ENCODE measurements around the gene PACSIN1.
A peak's percentile ranks its signal among the peaks of the same experiment; 100 is the strongest.

PACSIN1 gene, protein sequence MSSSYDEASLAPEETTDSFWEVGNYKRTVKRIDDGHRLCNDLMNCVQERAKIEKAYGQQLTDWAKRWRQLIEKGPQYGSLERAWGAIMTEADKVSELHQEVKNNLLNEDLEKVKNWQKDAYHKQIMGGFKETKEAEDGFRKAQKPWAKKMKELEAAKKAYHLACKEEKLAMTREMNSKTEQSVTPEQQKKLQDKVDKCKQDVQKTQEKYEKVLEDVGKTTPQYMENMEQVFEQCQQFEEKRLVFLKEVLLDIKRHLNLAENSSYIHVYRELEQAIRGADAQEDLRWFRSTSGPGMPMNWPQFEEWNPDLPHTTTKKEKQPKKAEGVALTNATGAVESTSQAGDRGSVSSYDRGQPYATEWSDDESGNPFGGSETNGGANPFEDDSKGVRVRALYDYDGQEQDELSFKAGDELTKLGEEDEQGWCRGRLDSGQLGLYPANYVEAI

DNA sequence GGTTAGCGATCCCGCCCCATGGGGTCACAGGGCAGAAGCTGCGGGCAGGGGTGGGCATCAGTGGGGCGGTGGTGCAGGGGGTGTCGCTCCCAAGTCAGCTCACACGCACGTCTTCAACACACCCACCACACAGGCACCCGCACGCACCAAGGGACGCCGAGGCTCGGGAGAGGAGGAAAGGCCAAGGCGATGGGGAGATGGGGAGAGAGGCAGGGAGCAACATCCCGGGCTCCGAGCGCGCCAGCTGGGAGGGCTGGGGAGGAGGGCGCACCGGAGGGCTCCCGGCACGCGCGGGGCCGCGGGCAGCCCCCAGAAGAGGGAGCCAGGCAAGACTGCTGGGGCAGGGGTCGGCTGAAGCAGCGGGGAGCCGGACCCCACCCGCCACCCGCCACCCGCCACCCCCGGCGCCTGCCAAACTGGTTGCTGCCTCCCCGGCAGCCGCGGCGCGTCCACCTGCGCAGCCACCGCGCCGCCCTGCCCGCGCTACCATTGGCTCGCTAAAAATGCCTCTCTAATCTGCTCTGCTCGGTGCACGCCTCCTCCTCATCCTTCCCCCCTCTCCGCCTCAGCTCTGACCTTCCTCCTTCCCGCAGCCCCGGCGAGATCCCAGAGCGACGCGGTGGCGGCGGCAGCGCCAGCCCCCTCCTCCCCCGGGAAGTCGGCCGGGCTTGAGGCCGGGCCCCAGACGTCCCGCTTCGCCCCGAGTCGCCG, at the start of gene PACSIN1:
Gene PACSIN1 (plus strand): TSS at position 546 of the 711 bp plus-strand sequence. CDS start 60,230 bp downstream, outside the sequence.
- no peak for DNase-seq (ENCODE audit: low read depth in 2 of 2)

DNA sequence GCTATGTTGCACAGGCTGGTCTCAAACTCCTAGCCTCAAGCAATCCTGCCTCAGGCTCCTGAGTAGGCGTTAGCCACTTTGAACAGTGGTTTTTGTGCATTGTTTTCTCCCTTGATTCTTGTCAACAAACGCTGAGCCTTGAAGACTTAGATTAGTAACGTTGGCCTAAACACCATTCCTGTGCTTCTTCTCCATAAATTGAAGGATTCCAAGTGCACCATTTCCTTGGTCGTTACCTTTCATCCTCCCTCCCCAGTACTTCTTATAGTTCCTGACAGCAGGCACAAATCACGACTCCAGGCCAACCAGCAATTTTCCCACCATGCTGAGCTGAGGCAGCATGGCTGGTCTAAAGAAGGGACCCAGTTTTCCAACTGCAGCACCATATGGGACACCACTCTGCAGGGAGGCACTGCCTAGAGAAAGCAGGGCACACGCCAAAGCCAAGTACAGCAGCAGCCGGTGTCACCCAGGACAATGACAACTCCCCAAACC, 49.0 kb upstream of the PACSIN1 start:
- no peak for DNase-seq (ENCODE audit: low read depth in 2 of 2)

DNA sequence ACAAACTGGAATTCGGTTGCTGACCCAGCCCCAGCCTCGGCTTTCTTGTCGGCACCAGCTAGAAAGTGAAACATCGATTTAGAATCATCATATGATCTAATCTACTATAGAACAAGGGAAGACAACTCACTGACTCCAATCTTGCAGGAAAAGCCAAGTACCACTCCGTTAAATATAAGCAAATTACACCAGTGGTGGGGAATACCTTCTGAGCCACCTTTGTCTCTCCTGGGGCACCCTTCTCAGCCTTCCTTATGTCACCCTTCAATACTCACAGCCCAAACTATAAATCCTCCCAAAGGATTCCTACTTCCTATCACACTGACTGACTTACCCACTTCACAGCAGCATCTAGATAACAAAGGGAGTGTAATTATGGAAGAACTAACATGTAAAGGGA, 47.5 kb upstream of the PACSIN1 start:
- DNase-seq (ENCODE audit: low read depth in 2 of 2) = no peak

- DNase-seq (ENCODE audit: low read depth in 2 of 2) = no peak
These were observed 42.6 kb upstream of the PACSIN1 start for GRCh38 chr6:34423254-34423653.

DNA sequence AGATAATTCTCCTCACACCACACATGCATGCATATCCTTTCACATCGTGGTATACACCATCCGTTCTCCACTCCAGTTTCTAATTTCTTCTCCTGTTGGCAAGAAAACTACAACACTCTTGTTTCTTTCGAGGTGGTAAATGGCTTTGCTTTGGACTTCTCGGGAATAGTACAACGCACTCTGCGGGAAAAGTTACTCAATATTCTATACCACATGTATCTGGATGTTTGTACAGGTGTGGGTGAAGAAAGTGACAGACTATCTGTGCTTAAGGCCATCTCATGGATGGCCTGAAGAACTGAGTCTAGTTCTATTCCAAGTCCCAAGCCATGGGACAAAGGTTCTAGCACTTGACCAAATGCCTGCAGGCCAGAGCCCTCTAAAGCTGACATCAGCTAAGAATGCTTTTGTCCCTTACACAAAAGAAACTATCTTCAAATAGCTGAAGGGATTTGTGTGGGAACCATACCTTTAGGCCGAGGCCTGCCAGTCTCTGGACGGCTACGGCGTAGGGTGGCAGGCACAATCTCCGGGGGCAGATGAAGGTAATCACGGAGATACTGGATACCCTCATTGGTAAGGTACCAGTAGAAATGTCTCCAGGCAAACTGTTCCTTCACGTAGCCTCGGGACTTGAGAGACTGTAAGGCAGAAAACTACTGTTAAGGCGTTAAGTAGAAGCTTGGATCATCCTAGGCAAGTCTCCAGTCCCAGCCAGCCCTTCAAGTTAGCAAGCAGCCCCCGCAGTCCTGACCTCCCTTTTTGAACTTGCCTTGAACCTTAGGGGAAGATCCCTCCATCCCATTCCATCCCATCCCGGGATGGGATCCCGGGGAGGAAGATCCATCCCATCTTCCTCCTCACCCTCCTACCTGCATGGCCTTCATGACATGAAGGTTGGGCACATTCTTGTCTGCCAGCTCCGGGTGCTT, 41.4 kb upstream of the PACSIN1 start:
- DNase-seq (ENCODE audit: low read depth in 2 of 2) = no peak

- no peak for DNase-seq (ENCODE audit: low read depth in 2 of 2)
These were observed 40.8 kb upstream of the PACSIN1 start for GRCh38 chr6:34425132-34425497.

GRCh38 chr6:34425498-34426410, 40.1 kb upstream of the PACSIN1 start, which contains the start of gene RPS10:
RPS10 (minus strand) TSS chr6:34426069; CDS start chr6:34425221, 848 bp downstream.
- peak; percentile 79 to 88 for DNase-seq (ENCODE audit: low read depth in 2 of 2)

GRCh38 chr6:34435916-34436315, 30.0 kb upstream of the PACSIN1 start:
- no peak for DNase-seq (ENCODE audit: low read depth in 2 of 2)

- DNase-seq (ENCODE audit: low read depth in 2 of 2) = no peak
These were observed 28.9 kb upstream of the PACSIN1 start for GRCh38 chr6:34436803-34437643.

- DNase-seq (ENCODE audit: low read depth in 2 of 2) = no peak
These were observed 28.3 kb upstream of the PACSIN1 start for GRCh38 chr6:34437644-34437970.

DNA sequence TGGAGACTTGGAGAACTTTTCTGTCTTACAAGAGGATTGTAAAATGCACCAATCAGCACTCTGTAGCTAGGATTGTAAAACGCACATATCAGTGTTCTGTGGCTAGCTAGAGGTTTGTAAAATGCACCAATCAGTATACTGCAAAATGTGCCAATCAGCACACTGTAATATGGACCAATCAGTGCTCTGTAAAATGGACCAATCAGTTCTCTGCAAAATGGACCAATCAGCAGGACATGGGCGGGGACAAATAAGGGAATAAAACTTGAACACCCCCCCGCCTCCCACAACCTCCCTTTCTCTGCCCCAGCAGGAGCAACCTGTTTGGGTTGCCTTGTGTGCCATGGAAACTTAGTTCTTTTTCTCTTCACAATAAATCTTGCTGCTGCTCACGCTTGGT, 27.2 kb upstream of the PACSIN1 start:
- no peak for DNase-seq (ENCODE audit: low read depth in 2 of 2)

DNA sequence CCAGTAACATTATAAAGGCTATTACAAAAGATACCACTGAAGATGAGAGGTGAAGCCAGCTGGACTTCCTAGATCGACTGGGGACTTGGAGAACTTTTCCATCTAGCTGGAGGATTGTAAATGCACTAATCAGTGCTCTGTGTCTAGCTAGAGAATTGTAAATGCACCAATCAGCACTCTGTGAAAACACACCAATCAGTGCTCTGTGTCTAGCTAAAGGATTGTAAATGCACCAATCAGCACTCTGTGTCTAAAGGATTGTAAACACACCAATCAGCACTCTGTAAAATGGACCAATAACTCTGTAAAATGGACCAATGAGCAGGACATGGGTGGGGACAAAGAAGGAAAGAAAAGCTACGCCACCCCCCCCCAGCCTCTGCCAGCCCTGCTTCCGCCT, 26.4 kb upstream of the PACSIN1 start:
- DNase-seq (ENCODE audit: low read depth in 2 of 2) = no peak

DNA sequence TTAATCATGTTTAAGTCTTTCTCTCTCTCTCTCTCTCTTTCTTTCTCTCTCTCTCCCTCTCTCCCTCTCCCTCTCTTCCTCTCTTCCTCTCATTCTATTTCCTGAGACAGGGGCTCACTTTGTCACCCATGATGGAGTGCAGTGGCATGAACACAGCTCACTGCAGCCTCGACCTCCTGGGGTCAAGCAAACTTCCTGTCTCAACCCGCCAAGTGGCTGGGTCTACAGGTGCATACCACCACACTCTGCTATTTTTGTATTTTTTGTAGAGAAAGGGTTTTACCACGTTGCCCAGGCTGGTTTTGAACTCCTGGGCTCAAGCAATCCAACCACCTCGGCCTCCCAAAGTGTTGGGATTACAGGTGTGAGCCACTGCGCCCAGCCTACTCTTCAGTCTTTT, 24.4 kb upstream of the PACSIN1 start:
- DNase-seq (ENCODE audit: low read depth in 2 of 2) = no peak

DNA sequence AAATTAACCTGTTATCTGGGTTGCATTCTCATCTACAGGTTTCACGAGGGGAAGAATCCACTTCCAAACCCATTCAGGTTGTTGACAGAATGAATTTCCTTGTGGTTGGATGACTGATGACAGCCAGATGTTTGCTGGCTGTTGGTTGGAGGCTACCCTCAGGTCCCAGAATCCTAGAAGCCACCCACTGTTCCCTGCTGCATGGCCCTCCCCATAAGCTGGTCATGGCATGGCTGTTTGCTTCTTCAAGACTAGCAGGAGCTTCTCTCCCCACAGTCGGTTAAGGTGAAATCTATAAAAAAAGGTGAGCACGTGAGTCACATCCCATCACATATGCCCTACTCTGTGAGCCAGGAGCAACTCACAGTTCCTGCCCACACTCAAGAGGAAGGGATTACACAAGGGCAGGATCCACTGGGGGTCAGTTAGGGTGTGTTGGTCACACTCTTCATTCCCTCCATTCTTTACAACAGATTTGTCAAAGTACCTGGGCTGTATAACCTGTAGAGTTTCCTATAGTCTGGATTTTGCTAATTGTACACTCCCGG, 20.5 kb upstream of the PACSIN1 start:
- no peak for DNase-seq (ENCODE audit: low read depth in 2 of 2)

DNA sequence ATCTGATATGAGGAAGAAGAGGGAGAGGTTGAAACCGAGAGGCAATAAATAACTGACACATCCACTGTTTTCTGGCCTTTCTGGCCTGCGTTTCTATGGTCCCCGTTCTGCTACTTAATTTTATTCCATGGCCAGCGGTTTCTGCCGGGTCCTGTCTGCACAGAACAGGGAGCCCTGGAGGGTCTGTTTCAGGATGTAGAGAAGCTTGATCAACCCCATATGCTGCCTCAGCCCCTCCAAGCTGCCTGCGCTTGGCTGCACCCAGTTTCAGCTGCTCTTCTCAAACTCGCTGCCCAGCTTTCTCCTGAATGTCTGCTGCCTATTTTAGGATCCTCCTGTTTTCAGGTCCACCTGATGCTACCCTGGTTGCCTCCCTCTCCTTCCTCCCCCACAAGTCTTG, 18.5 kb upstream of the PACSIN1 start:
- DNase-seq (ENCODE audit: low read depth in 2 of 2) = no peak

GRCh38 chr6:34447910-34448309, 18.0 kb upstream of the PACSIN1 start:
- DNase-seq (ENCODE audit: low read depth in 2 of 2) = no peak

DNA sequence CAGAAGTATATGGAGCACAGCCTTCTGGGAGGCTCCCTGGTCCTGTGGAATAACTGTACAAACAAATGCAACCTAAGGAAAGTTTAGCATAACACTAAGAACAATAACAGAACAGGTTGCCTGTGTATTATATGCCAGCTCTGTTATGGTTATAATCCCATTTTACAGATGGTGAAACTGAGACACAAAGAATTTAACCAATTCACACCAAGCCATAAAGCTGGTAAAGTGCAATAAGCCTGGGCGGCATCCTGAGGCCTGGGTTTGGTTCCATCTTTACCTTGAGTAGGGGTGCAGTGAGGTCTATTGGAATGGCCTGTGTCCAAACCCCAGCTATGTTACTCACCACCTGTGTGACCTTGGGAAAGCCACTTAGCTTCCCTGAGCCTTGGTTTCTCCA, 14.7 kb upstream of the PACSIN1 start:
- no peak for DNase-seq (ENCODE audit: low read depth in 2 of 2)

GRCh38 chr6:34455831-34456230, 10.0 kb upstream of the PACSIN1 start:
- no peak for DNase-seq (ENCODE audit: low read depth in 2 of 2)

GRCh38 chr6:34457382-34457741, 8.5 kb upstream of the PACSIN1 start:
- DNase-seq (ENCODE audit: low read depth in 2 of 2) = no peak
